Gastroesophageal sphincter (tissue), 3 donors: ENCODE results near the gene RNLS.

ENCODE experiments used
- CTCF ChIP-seq, 4 experiments: fragments of 200-600 bp in 2 of 4; fragments of 450-650 bp in 2 of 4; sonication (generic) in 1 of 4; IDR thresholded peaks; one replicate each; pipeline ENCODE4 v1.5.1; 2017 to 2019; ENCODE audit warnings: antibody characterized with exemption in 4 of 4, mild to moderate bottlenecking in 2 of 4, moderate library complexity in 2 of 4
- EP300 ChIP-seq: sonication (generic); formaldehyde crosslinking; IDR thresholded peaks from one replicate; pipeline ENCODE4 v1.6.1; 2017; ENCODE audit warnings: antibody characterized with exemption, mild to moderate bottlenecking
- POLR2AphosphoS5 ChIP-seq: sonication (generic); formaldehyde crosslinking; IDR thresholded peaks from one replicate; pipeline ENCODE4 v1.6.1; 2017; ENCODE audit warnings: antibody characterized with exemption

DNA sequence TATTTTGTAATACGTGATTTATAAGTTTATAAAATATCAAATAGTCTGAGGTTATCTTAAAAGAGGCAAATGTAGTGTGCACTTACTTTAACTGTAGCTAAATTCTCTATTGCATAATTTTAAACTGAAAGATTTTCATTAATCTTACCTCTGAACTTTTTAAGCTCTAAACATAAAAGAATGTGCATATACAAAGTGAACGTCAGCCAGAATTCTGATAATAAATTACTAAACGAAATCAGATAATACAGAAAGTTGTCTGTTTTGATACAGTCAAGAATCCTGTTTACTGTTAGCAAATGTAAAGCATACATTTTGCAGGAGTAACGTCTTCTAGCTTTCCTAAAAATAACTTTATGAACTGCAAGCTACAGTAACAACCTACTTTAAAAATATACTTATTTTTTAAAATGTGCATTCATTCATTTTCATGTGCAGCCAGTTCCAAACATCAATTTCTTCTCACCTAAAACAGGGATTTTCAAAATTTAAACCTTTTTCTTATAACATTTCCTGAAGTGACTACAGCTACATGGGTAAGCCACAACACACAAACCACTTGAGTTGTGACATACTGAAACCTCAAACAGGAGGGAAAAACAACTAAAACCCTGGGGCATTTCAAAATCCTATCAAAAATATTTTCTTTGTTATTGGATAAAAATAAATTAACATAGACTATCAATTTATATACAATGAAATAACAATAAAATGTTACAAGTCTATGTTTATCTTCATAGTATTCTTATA lies 92.7 kb downstream of the RNLS start:
- no peak for TF ChIP-seq EP300
- TF ChIP-seq CTCF (IDR thresholded peaks at IDR 0.05): no peak
- no peak for TF ChIP-seq POLR2AphosphoS5
